Neuronal stem cell (in vitro differentiated cells): ENCODE measurements around the gene MDFI.

Source experiments
- DNase-seq: peaks from one replicate; pipeline ENCODE4 v3.0.0-alpha.2; 2013; ENCODE audit warnings: low spot score
- H2AFZ ChIP-seq: one replicate; pipeline ENCODE4 v1.6.1; 2013; ENCODE audit warnings: mild to moderate bottlenecking, low read length, inconsistent platforms
- H2AK5ac ChIP-seq: 2 replicates; pipeline ENCODE4 v1.6.1; 2013; ENCODE audit warnings: low read depth, mild to moderate bottlenecking, inconsistent platforms, low read length, moderate library complexity, mixed read lengths
- H2BK120ac ChIP-seq: 2 replicates; pipeline ENCODE4 v1.6.1; 2013; ENCODE audit warnings: low read depth, mild to moderate bottlenecking, inconsistent platforms, low read length, moderate library complexity, mixed read lengths
- H2BK12ac ChIP-seq: one replicate; pipeline ENCODE4 v1.6.1; 2013; ENCODE audit warnings: low read length, inconsistent platforms
- H2BK15ac ChIP-seq: 2 replicates; pipeline ENCODE4 v1.6.1; 2013; ENCODE audit warnings: mild to moderate bottlenecking, low read length, inconsistent platforms, mixed read lengths
- H2BK5ac ChIP-seq: one replicate; pipeline ENCODE4 v1.6.1; 2013; ENCODE audit warnings: inconsistent platforms, mild to moderate bottlenecking, low read length, moderate library complexity
- H3K14ac ChIP-seq: one replicate; pipeline ENCODE4 v1.6.1; 2013; ENCODE audit warnings: low read length, inconsistent platforms
- H3K18ac ChIP-seq: 2 replicates; pipeline ENCODE4 v1.6.1; 2013; ENCODE audit warnings: low read length, inconsistent platforms
- H3K23ac ChIP-seq: 2 replicates; pipeline ENCODE4 v1.6.1; 2013; ENCODE audit warnings: low read depth, mild to moderate bottlenecking, mixed read lengths, low read length, inconsistent platforms; ENCODE audit not compliant: poor library complexity
- H3K27ac ChIP-seq: replicated peaks from 3 replicates; pipeline ENCODE4 v1.5.1; 2013; ENCODE audit warnings: low read length, inconsistent platforms
- H3K27me3 ChIP-seq, 3 experiments: 2 replicates each; pipeline ENCODE4 v1.6.1; 2013; ENCODE audit warnings: low read length in 3 of 3, mild to moderate bottlenecking in 2 of 3, inconsistent platforms in 1 of 3, low read depth in 1 of 3, mixed read lengths in 1 of 3, moderate library complexity in 1 of 3; ENCODE audit not compliant: control insufficient read depth in 3 of 3, insufficient read depth in 3 of 3
- H3K36me3 ChIP-seq, 2 donors: replicated peaks in 1 of 2; 2 replicates each; pipeline ENCODE4 v1.6.1; 2013; ENCODE audit warnings: low read length in 2 of 2; ENCODE audit not compliant: control insufficient read depth in 2 of 2, insufficient read depth in 2 of 2
- H3K4ac ChIP-seq: 2 replicates; pipeline ENCODE4 v1.6.1; 2013; ENCODE audit warnings: inconsistent platforms, mild to moderate bottlenecking, low read length, moderate library complexity
- H3K4me1 ChIP-seq, 2 donors: 1 replicate in 1 of 2; 2 replicates in 1 of 2; pipeline ENCODE4 v1.6.1; 2013; ENCODE audit warnings: low read length in 2 of 2, low read depth in 1 of 2; ENCODE audit not compliant: control insufficient read depth in 2 of 2, insufficient read depth in 1 of 2
- H3K4me2 ChIP-seq: one replicate; pipeline ENCODE4 v1.6.1; 2013; ENCODE audit warnings: mild to moderate bottlenecking, low read length, inconsistent platforms; ENCODE audit not compliant: insufficient read depth, poor library complexity, severe bottlenecking
- H3K4me3 ChIP-seq, 2 donors: 2 replicates each; pipeline ENCODE4 v1.5.1; 2013; ENCODE audit warnings: low read length in 2 of 2, mild to moderate bottlenecking in 2 of 2, inconsistent platforms in 1 of 2, moderate library complexity in 1 of 2
- H3K79me1 ChIP-seq: one replicate; pipeline ENCODE4 v1.6.1; 2013; ENCODE audit warnings: low read depth, mild to moderate bottlenecking, inconsistent platforms, low read length, moderate library complexity
- H3K9ac ChIP-seq: one replicate; pipeline ENCODE4 v1.6.1; 2013; ENCODE audit warnings: mild to moderate bottlenecking, low read depth, low read length, inconsistent platforms; ENCODE audit not compliant: poor library complexity
- H3K9me3 ChIP-seq, 2 donors: replicated peaks in 1 of 2; 2 replicates each; pipeline versions ENCODE3 to v1.6.1; 2013; ENCODE audit warnings: low read length in 2 of 2, mild to moderate bottlenecking in 2 of 2, inconsistent platforms in 1 of 2, low read depth in 1 of 2, mixed read lengths in 1 of 2, moderate library complexity in 1 of 2; ENCODE audit not compliant: control insufficient read depth in 2 of 2, insufficient read depth in 1 of 2
- H4K8ac ChIP-seq: one replicate; pipeline ENCODE4 v1.6.1; 2013; ENCODE audit warnings: low read depth, mild to moderate bottlenecking, inconsistent platforms, low read length, moderate library complexity
- H4K91ac ChIP-seq: one replicate; pipeline ENCODE4 v1.6.1; 2013; ENCODE audit warnings: low read length, low read depth, mild to moderate bottlenecking, inconsistent platforms; ENCODE audit not compliant: poor library complexity
- WGBS, 2 donors: extraction: QIAGEN DNeasy Blood & Tissue Kit; methylation state at CpG; one replicate each; pipeline ENCODE4 v1.1.7; 2013; ENCODE audit warnings: missing lambda C conversion rate in 2 of 2, mixed read lengths in 1 of 2; ENCODE audit not compliant: insufficient read length in 2 of 2, insufficient replicate concordance in 1 of 2; ENCODE audit errors: extremely low coverage in 2 of 2; 5-methylcytosine and 5-hydroxymethylcytosine counted together

MDFI gene

DNA sequence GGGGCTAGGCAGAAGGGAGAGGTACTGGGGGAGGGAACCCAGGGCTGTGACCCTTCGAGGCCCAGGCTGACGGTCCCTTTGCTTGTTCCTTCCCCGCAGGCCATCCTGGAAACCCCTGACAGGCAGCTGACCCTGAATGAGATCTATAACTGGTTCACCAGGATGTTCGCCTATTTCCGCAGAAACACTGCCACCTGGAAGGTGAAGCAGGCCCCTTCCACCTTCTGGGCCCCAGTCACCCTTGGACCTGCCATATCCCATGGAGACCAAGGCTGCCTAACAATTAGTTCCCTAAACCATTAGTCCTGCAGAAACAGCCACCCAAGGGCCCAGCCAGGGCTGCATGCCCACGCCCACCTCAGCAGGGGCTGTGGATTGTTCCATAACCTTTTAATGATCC, 47.1 kb upstream of the MDFI start:
- no peak overlapping the region for H3K27ac ChIP-seq
- DNase-seq = no peak
- no peaks in the 10 kb centered on the region for H3K79me1 ChIP-seq
- no peak overlapping the region for H2BK5ac ChIP-seq
- no peak overlapping the region for H4K91ac ChIP-seq
- no peak overlapping the region for H4K8ac ChIP-seq
- WGBS, 2 donors = no CpG with 5 or more reads among the region's 6 CpGs
- H3K23ac ChIP-seq = no peak overlapping the region
- peak overlapping the region; percentile 63 for H2BK120ac ChIP-seq
- no peak overlapping the region for H3K4me3 ChIP-seq
- H2AK5ac ChIP-seq = peak overlapping the region; percentile 30
- no peaks in the 10 kb centered on the region for H3K9me3 ChIP-seq
- H3K14ac ChIP-seq = no peak overlapping the region
- peaks cover 44 to 98% of the 10 kb centered on the region in 2 donors for H3K36me3 ChIP-seq
- H2BK12ac ChIP-seq = no peak overlapping the region
- H3K18ac ChIP-seq = no peak overlapping the region
- no peak overlapping the region for H3K4ac ChIP-seq
- H3K27me3 ChIP-seq = no peaks in the 10 kb centered on the region
- H3K9ac ChIP-seq = no peak overlapping the region
- H2BK15ac ChIP-seq = no peak overlapping the region
- peaks cover 2 to 7% of the 10 kb centered on the region in 2 donors for H3K4me1 ChIP-seq
- no peak overlapping the region for H2AFZ ChIP-seq
- H3K4me2 ChIP-seq = no peak overlapping the region

- Histone ChIP-seq H4K91ac (no peak overlapping the region), H2BK120ac (no peak overlapping the region), H3K27me3 (no peaks in the 10 kb centered on the region), H3K4me1 (peaks cover 2 to 6% of the 10 kb centered on the region in 2 donors), H3K9me3 (no peaks in the 10 kb centered on the region), H3K18ac (no peak overlapping the region), H3K36me3 (peaks cover 49 to 98% of the 10 kb centered on the region in 2 donors), H3K4me2 (no peak overlapping the region), H3K23ac (no peak overlapping the region), H2BK5ac (no peak overlapping the region), H2BK12ac (no peak overlapping the region), H3K9ac (no peak overlapping the region), H3K14ac (no peak overlapping the region), H4K8ac (no peak overlapping the region), H3K79me1 (no peaks in the 10 kb centered on the region), H3K4ac (no peak overlapping the region), H3K4me3 (no peak overlapping the region), H2AK5ac (peak overlapping the region; percentile 30), H3K27ac (no peak overlapping the region), H2AFZ (no peak overlapping the region), H2BK15ac (no peak overlapping the region)
- no CpG with 5 or more reads among the region's 7 CpGs for WGBS, 2 donors
- DNase-seq = peak; percentile 84
These were observed 46.3 kb upstream of the MDFI start for GRCh38 chr6:41591859-41592502.

- Histone ChIP-seq H2BK12ac (no peak overlapping the region), H2BK5ac (no peak overlapping the region), H3K4me2 (no peak overlapping the region), H4K91ac (no peak overlapping the region), H3K4me1 (peaks cover 0 to 2% of the 10 kb centered on the region in 2 donors), H3K4me3 (no peak overlapping the region), H3K18ac (no peak overlapping the region), H3K36me3 (peaks cover 46 to 97% of the 10 kb centered on the region in 2 donors), H3K4ac (no peak overlapping the region), H3K14ac (no peak overlapping the region), H3K9me3 (no peaks in the 10 kb centered on the region), H3K23ac (no peak overlapping the region), H2AFZ (no peak overlapping the region), H3K9ac (no peak overlapping the region), H3K27me3 (no peaks in the 10 kb centered on the region), H2BK15ac (no peak overlapping the region), H3K27ac (no peak overlapping the region), H4K8ac (no peak overlapping the region), H3K79me1 (no peaks in the 10 kb centered on the region), H2AK5ac (no peak overlapping the region), H2BK120ac (no peak overlapping the region)
- DNase-seq = no peak
- no CpG with 5 or more reads among the region's 24 CpGs for whole genome bisulfite sequencing, 2 donors
These were observed 44.9 kb upstream of the MDFI start for GRCh38 chr6:41593406-41593805.

GRCh38 chr6:41593839-41594238, 44.4 kb upstream of the MDFI start:
- Histone ChIP-seq H3K4ac (no peak overlapping the region), H3K4me2 (no peak overlapping the region), H2BK120ac (no peak overlapping the region), H3K9me3 (no peaks in the 10 kb centered on the region), H3K36me3 (peaks cover 42 to 97% of the 10 kb centered on the region in 2 donors), H3K27me3 (no peaks in the 10 kb centered on the region), H4K91ac (no peak overlapping the region), H3K23ac (peak overlapping the region; percentile 48), H3K4me1 (peaks cover 0 to 2% of the 10 kb centered on the region in 2 donors), H3K27ac (no peak overlapping the region), H4K8ac (no peak overlapping the region), H2AFZ (no peak overlapping the region), H3K18ac (no peak overlapping the region), H3K14ac (no peak overlapping the region), H3K79me1 (no peaks in the 10 kb centered on the region), H2BK12ac (no peak overlapping the region), H3K9ac (peak overlapping the region; percentile 24), H2BK5ac (no peak overlapping the region), H2BK15ac (no peak overlapping the region), H2AK5ac (no peak overlapping the region), H3K4me3 (no peak overlapping the region)
- DNase-seq = no peak
- no CpG with 5 or more reads among the region's 11 CpGs for WGBS, 2 donors
